ENCODE results near the gene CTNNBL1. TPM values are rescaled to one million over a fixed set of nuclear protein-coding genes. Genes with fewer than 3 reads are reported as not detected.

CTNNBL1 gene
- total RNA-seq, 6 experiments from 2014 or later: 16.3 to 41.8 (median 28.8) TPM

DNA sequence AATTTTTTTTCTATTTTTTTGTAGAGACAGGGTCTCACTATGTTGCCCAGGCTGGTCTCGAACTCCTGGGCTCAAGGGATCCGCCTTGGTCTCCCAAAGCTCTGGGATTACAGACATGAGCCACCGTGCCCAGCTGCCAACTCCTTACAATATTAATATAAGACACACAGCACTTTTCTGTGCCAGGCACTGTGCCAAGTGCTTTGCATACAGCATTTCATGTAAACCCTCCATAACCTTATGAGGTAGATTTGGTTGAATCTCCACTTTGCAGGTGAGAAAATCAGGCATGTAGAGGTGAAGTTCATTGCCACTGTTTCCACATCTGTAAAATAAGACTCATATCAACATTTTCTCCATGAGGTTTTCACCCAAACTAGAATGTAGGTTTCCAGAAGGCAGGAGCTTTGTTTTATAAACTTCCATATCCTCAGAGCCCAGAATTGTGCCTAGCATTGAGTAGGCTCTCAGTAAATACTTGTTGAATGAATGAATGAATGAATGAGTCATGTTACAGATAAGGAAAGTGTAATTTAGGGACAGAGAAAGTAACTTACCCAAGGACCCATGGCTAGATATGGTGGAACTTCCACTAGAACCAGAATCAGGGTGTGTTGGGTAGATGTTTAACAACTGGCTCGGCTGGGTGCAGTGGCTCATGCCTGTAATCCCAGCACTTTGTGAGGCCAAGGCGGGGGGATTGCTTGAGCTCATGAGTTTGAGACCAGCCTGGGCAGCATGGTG is 3.0 kb upstream of the CTNNBL1 start:
- TF ChIP-seq POLR2A (IDR thresholded peaks at IDR 0.05): no peak
- TF ChIP-seq, protein P1, sequence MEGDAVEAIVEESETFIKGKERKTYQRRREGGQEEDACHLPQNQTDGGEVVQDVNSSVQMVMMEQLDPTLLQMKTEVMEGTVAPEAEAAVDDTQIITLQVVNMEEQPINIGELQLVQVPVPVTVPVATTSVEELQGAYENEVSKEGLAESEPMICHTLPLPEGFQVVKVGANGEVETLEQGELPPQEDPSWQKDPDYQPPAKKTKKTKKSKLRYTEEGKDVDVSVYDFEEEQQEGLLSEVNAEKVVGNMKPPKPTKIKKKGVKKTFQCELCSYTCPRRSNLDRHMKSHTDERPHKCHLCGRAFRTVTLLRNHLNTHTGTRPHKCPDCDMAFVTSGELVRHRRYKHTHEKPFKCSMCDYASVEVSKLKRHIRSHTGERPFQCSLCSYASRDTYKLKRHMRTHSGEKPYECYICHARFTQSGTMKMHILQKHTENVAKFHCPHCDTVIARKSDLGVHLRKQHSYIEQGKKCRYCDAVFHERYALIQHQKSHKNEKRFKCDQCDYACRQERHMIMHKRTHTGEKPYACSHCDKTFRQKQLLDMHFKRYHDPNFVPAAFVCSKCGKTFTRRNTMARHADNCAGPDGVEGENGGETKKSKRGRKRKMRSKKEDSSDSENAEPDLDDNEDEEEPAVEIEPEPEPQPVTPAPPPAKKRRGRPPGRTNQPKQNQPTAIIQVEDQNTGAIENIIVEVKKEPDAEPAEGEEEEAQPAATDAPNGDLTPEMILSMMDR (IDR thresholded peaks at IDR 0.05): no peak
- Histone ChIP-seq H3K4me1 (peaks cover 0 to 18% (median 4%) of the 10 kb centered on the region in 4 donors), H3K27me3 (no peaks in the 10 kb centered on the region), H3K36me3 (no peaks in the 10 kb centered on the region), H3K9me3 (no peaks in the 10 kb centered on the region), H3K27ac (no peak overlapping the region), H3K4me3 (no peak overlapping the region)
- intact Hi-C loops (cut with DNase I): no loop called here
- no peak for DNase-seq
- no peak for ATAC-seq
- 74% methylated on average over 3 of the region's 5 CpGs for WGBS (ENCODE audit: insufficient coverage, low coverage, low lambda C conversion rate, missing lambda C conversion rate)

DNA sequence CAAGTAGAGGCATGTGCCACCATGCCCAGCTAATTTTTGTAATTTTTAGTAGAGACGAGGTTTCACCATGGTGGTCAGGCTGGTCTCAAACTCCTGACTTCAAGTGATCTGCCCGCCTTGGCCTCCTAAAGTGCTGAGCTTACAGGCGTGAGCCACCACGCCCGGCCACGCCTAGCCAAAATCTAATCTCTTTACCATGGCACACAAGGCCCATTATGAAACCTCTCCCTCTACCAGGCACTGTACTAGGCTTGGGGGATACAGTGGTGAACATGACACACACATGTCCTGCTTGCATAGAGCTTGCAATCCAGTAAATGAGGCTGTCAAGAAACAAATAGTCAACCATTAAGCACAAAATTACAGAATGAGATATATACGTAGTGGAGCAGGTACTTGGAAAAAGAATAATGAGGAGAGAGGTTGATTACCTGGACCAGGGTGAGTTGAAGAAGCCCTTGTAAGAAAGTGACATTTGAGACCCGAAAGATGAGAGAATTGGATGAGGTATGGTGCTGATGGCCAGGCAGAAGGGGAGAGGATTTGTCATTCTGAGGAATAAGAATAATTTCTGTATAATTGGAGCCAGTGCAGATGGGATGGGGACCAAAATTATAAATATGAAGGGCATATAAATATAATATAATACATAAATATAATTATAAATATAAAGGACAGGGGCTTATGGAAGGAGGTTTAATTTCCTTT is 1.2 kb upstream of the CTNNBL1 start:
- Histone ChIP-seq H3K27ac (no peak overlapping the region), H3K36me3 (no peaks in the 10 kb centered on the region), H3K27me3 (no peaks in the 10 kb centered on the region), H3K4me1 (peaks cover 0 to 30% (median 7%) of the 10 kb centered on the region in 4 donors), H3K9me3 (no peaks in the 10 kb centered on the region), H3K4me3 (no peak overlapping the region)
- no peak for ATAC-seq
- intact Hi-C loops (cut with DNase I): no loop called here
- TF ChIP-seq, protein P1 (IDR thresholded peaks at IDR 0.05): no peak
- TF ChIP-seq POLR2A (IDR thresholded peaks at IDR 0.05): no peak
- no peak for DNase-seq
- 76% methylated on average over 6 of the region's 8 CpGs for WGBS (ENCODE audit: insufficient coverage, low coverage, low lambda C conversion rate, missing lambda C conversion rate)

GRCh38 chr20:37693242-37693634 is 592 bp upstream of the CTNNBL1 start:
- ATAC-seq: no peak
- DNase-seq: no peak
- Histone ChIP-seq H3K4me3 (peak overlapping the region; percentile 84 to 92 (median 91)), H3K9me3 (no peaks in the 10 kb centered on the region), H3K4me1 (peaks cover 0 to 30% (median 7%) of the 10 kb centered on the region in 4 donors), H3K27ac (peak overlapping the region in 1 of 3 donors; percentile 15), H3K36me3 (no peaks in the 10 kb centered on the region), H3K27me3 (no peaks in the 10 kb centered on the region)
- WGBS (ENCODE audit: insufficient coverage, low coverage, low lambda C conversion rate, missing lambda C conversion rate): 76% methylated on average over 2 of the region's 2 CpGs
- intact Hi-C loops (cut with DNase I): no loop called here
- TF ChIP-seq, protein P1 (IDR thresholded peaks at IDR 0.05): no peak
- TF ChIP-seq POLR2A (IDR thresholded peaks at IDR 0.05): no peak

GRCh38 chr20:37695684-37696342 is 2.0 kb downstream of the CTNNBL1 start:
- Histone ChIP-seq H3K27me3 (no peaks in the 10 kb centered on the region), H3K4me1 (peaks cover 0 to 30% (median 7%) of the 10 kb centered on the region in 4 donors), H3K9me3 (no peaks in the 10 kb centered on the region), H3K4me3 (peak overlapping the region in 1 of 3 donors; percentile 84), H3K36me3 (no peaks in the 10 kb centered on the region), H3K27ac (peak overlapping the region in 1 of 3 donors; percentile 65)
- intact Hi-C loops (cut with DNase I): no loop called here
- 33% methylated on average over 3 of the region's 3 CpGs for WGBS (ENCODE audit: insufficient coverage, low coverage, low lambda C conversion rate, missing lambda C conversion rate)
- no peak for TF ChIP-seq POLR2A (IDR thresholded peaks at IDR 0.05)
- TF ChIP-seq, protein P1 (IDR thresholded peaks at IDR 0.05): no peak
- DNase-seq (no peak), ATAC-seq (peak; percentile 7 to 36 (median 24))
